Ammon's horn (tissue), 1 donor: ENCODE data around the gene OR5W2.
"Not testable (repeated sequence)": the region's sequence is repeated elsewhere in the genome, so short reads cannot be mapped to it uniquely, and the experiment has no call there.

Experiments used
- DNase-seq: peaks from one replicate; pipeline ENCODE4 v3.0.0-alpha.2; 2016; ENCODE audit warnings: low spot score

Gene OR5W2

GRCh38 chr11:55914482-55914881, at the start of gene OR5W2:
Gene OR5W2, minus strand, starts transcription at chr11:55914582. Its CDS starts 0 bp downstream, at chr11:55914582.
- DNase-seq, result no peak

GRCh38 chr11:55956521-55956920, 42.1 kb upstream of the OR5W2 start:
- DNase-seq, result no peak

- DNase-seq, result no peak
Measured at GRCh38 chr11:55949330-55949729, 34.9 kb upstream of the OR5W2 start.

- DNase-seq, result peak; percentile 62
Measured at GRCh38 chr11:55942785-55943392, 28.5 kb upstream of the OR5W2 start.

- no peak for DNase-seq
Measured at GRCh38 chr11:55936300-55936699, 21.9 kb upstream of the OR5W2 start, which contains the start of gene OR5I1. Gene OR5I1, minus strand, starts transcription at chr11:55936400. Its CDS starts 0 bp downstream, at chr11:55936400.

- no peak for DNase-seq
Measured at GRCh38 chr11:55920537-55920936, 6.2 kb upstream of the OR5W2 start.

GRCh38 chr11:55902308-55902707, 12.1 kb downstream of the OR5W2 start:
- no peak for DNase-seq

GRCh38 chr11:55895216-55895615, 19.2 kb downstream of the OR5W2 start:
- DNase-seq, result no peak

GRCh38 chr11:55885481-55885880, 28.9 kb downstream of the OR5W2 start:
- DNase-seq, result not testable (repeated sequence)

GRCh38 chr11:55884995-55885394, 29.4 kb downstream of the OR5W2 start:
- DNase-seq, result not testable (repeated sequence)

- DNase-seq, result not testable (repeated sequence)
Measured at GRCh38 chr11:55882997-55883396, 31.4 kb downstream of the OR5W2 start, which contains the start of gene TRIM51. Gene TRIM51, plus strand, starts transcription at chr11:55883297. Its CDS starts 2,132 bp downstream, at chr11:55885429.

GRCh38 chr11:55873146-55873545, 41.2 kb downstream of the OR5W2 start:
- DNase-seq, result not testable (repeated sequence)

GRCh38 chr11:55872731-55873130, 41.7 kb downstream of the OR5W2 start:
- not testable (repeated sequence) for DNase-seq

- DNase-seq, result not testable (repeated sequence)
Measured at GRCh38 chr11:55867354-55867753, 47.0 kb downstream of the OR5W2 start.
